ENCODE data around the gene PCNX1. TPM values are rescaled to one million over a fixed set of nuclear protein-coding genes. Genes with fewer than 3 reads are reported as not detected.

PCNX1 gene
- total RNA-seq, 1 experiment from 2014 or later = 48.0 TPM

DNA sequence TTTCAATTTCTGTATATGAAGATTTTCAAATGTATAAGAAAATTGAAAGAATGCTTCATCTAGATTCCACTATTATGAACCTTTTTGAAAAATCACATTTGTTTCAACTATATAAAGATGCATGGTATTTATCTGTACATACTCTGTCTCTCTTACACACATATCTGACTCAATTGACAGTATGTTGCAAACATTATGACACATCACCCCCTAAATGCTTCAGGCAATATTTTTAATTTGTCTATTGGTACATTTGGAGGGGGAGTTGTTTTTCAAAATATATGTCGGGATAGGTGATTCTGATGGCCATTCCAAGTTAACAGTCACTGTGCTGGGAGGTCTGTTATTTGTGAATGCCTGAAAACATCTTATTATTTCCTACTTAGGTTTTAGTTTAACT lies 14.4 kb downstream of the PCNX1 start:
- H3K27ac Mint-ChIP-seq = no peak overlapping the region
- Histone ChIP-seq H3K4me2 (ENCODE audit: insufficient read depth, insufficient read length, low read length) (no peak overlapping the region), H3K14ac (ENCODE audit: insufficient read depth, low read length) (no peak overlapping the region), H4K20me1 (ENCODE audit: control insufficient read depth, insufficient read depth, insufficient read length) (no peaks in the 10 kb centered on the region), H3K79me1 (ENCODE audit: insufficient read depth, low read depth, low read length, poor library complexity, severe bottlenecking) (peaks cover 8% of the 10 kb centered on the region), H3T11ph (ENCODE audit: low read length) (no peak overlapping the region), H3K23me2 (ENCODE audit: insufficient read length, low read depth, low read length, poor library complexity, severe bottlenecking) (no peaks in the 10 kb centered on the region), H2BK5ac (ENCODE audit: insufficient read length, low read length) (no peak overlapping the region), H3K18ac (ENCODE audit: insufficient read length, low read depth, low read length) (no peak overlapping the region), H3K23ac (ENCODE audit: insufficient read length, low read depth, low read length) (no peak overlapping the region), H4K91ac (ENCODE audit: insufficient read length, low read depth, low read length) (no peak overlapping the region), H3K56ac (ENCODE audit: insufficient read length, low read depth, low read length) (no peak overlapping the region), H3K79me2 (ENCODE audit: insufficient read depth, low read length) (peaks cover 31% of the 10 kb centered on the region; the same call in 1 of the 2 replicates), H3K9me3 (ENCODE audit: control insufficient read depth, low read depth, low read length) (no peaks in the 10 kb centered on the region), H2AK5ac (ENCODE audit: insufficient read length, low read length) (no peak overlapping the region), H3K27me3 (ENCODE audit: insufficient read depth, low read length) (no peaks in the 10 kb centered on the region), H4K8ac (replicated peaks; ENCODE audit: insufficient read length, low read depth, low read length) (no peak overlapping the region), H3K4ac (ENCODE audit: low read depth, low read length) (no peak overlapping the region), H4K5ac (ENCODE audit: insufficient read length, low read depth, low read length) (no peak overlapping the region), H2BK120ac (ENCODE audit: low read depth, low read length, poor library complexity, severe bottlenecking) (no peak overlapping the region), H3K27ac (ENCODE audit: insufficient read length, low read depth, low read length) (no peak overlapping the region), H2AFZ (ENCODE audit: low read length) (no peak overlapping the region), H2BK12ac (ENCODE audit: insufficient read length, low read depth, low read length) (no peak overlapping the region), H2BK20ac (ENCODE audit: low read depth, low read length, poor library complexity, severe bottlenecking) (no peak overlapping the region), H3K4me1 (ENCODE audit: insufficient read depth, low read length) (no peaks in the 10 kb centered on the region), H2BK15ac (ENCODE audit: low read depth, low read length) (no peak overlapping the region), H3K9ac (ENCODE audit: extremely low read depth, insufficient read length, low read length) (no peak overlapping the region)
- DNase-seq = no peak
- TF ChIP-seq, protein P1, sequence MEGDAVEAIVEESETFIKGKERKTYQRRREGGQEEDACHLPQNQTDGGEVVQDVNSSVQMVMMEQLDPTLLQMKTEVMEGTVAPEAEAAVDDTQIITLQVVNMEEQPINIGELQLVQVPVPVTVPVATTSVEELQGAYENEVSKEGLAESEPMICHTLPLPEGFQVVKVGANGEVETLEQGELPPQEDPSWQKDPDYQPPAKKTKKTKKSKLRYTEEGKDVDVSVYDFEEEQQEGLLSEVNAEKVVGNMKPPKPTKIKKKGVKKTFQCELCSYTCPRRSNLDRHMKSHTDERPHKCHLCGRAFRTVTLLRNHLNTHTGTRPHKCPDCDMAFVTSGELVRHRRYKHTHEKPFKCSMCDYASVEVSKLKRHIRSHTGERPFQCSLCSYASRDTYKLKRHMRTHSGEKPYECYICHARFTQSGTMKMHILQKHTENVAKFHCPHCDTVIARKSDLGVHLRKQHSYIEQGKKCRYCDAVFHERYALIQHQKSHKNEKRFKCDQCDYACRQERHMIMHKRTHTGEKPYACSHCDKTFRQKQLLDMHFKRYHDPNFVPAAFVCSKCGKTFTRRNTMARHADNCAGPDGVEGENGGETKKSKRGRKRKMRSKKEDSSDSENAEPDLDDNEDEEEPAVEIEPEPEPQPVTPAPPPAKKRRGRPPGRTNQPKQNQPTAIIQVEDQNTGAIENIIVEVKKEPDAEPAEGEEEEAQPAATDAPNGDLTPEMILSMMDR (conservative IDR thresholded peaks at IDR 0.05) = no peak
- peaks cover 20 to 29% of the 10 kb centered on the region in 2 experiments for H3K4me1 Mint-ChIP-seq
- H3K27me3 Mint-ChIP-seq (ENCODE audit: low read depth) = no peaks in the 10 kb centered on the region
- peaks cover 6 to 8% (median 7%) of the 10 kb centered on the region in 3 experiments; a peak in 6 of 7 replicates for H3K36me3 Mint-ChIP-seq (ENCODE audit: insufficient read depth in 1 of 3, low read depth in 3 of 3)
- H3K9me3 Mint-ChIP-seq = no peaks in the 10 kb centered on the region
- H3K4me3 Mint-ChIP-seq = no peak overlapping the region
- WGBS (ENCODE audit: extremely low coverage, insufficient read length, low lambda C conversion rate) = no CpG with 5 or more reads among the region's 1 CpG

Data from H9 (cell line).